ENCODE data around the gene ATP2A1.

The ATP2A1 gene

GRCh38 chr16:28897826-28898225 lies 19.5 kb downstream of the ATP2A1 start:
- Histone ChIP-seq H3K27me3 (ENCODE audit: insufficient read depth, low read depth) (no peaks in the 10 kb centered on the region), H2AFZ (ENCODE audit: low read depth) (no peak overlapping the region), H4K20me1 (ENCODE audit: insufficient read depth) (no peaks in the 10 kb centered on the region), H3K9ac (no peak overlapping the region), H3K4me1 (ENCODE audit: low read depth, poor library complexity, severe bottlenecking) (peaks cover 4% of the 10 kb centered on the region), H3K36me3 (ENCODE audit: insufficient read depth) (no peaks in the 10 kb centered on the region), H3K79me2 (ENCODE audit: insufficient read depth, low read depth) (no peaks in the 10 kb centered on the region), H3K27ac (no peak overlapping the region), H3K4me3 (IDR thresholded peaks at IDR 0.05; ENCODE audit: insufficient read depth, low read depth, low read length) (no peak overlapping the region), H3K4me2 (no peak overlapping the region)
- TF ChIP-seq CTCF (conservative IDR thresholded peaks at IDR 0.05; ENCODE audit: low read depth, low read length), result no peak

GRCh38 chr16:28898266-28898665 lies 20.0 kb downstream of the ATP2A1 start:
- H3K9ac ChIP-seq, result no peak overlapping the region
- H2AFZ ChIP-seq (ENCODE audit: low read depth), result no peak overlapping the region
- no peaks in the 10 kb centered on the region for H4K20me1 ChIP-seq (ENCODE audit: insufficient read depth)
- no peaks in the 10 kb centered on the region for H3K79me2 ChIP-seq (ENCODE audit: insufficient read depth, low read depth)
- no peak for TF ChIP-seq CTCF (conservative IDR thresholded peaks at IDR 0.05; ENCODE audit: low read depth, low read length)
- no peaks in the 10 kb centered on the region for H3K36me3 ChIP-seq (ENCODE audit: insufficient read depth)
- H3K27me3 ChIP-seq (ENCODE audit: insufficient read depth, low read depth), result no peaks in the 10 kb centered on the region
- no peak overlapping the region for H3K4me3 ChIP-seq (IDR thresholded peaks at IDR 0.05; ENCODE audit: insufficient read depth, low read depth, low read length)
- H3K4me1 ChIP-seq (ENCODE audit: low read depth, poor library complexity, severe bottlenecking), result peaks cover 4% of the 10 kb centered on the region
- H3K4me2 ChIP-seq, result no peak overlapping the region
- H3K27ac ChIP-seq, result no peak overlapping the region

- Histone ChIP-seq H3K27me3 (ENCODE audit: insufficient read depth, low read depth) (no peaks in the 10 kb centered on the region), H3K79me2 (ENCODE audit: insufficient read depth, low read depth) (no peaks in the 10 kb centered on the region), H3K9ac (no peak overlapping the region), H2AFZ (ENCODE audit: low read depth) (no peak overlapping the region), H4K20me1 (ENCODE audit: insufficient read depth) (no peaks in the 10 kb centered on the region), H3K4me3 (IDR thresholded peaks at IDR 0.05; ENCODE audit: insufficient read depth, low read depth, low read length) (no peak overlapping the region), H3K4me2 (no peak overlapping the region), H3K27ac (no peak overlapping the region), H3K36me3 (ENCODE audit: insufficient read depth) (no peaks in the 10 kb centered on the region), H3K4me1 (ENCODE audit: low read depth, poor library complexity, severe bottlenecking) (peaks cover 4% of the 10 kb centered on the region)
- no peak for TF ChIP-seq CTCF (conservative IDR thresholded peaks at IDR 0.05; ENCODE audit: low read depth, low read length)
These were observed 20.7 kb downstream of the ATP2A1 start for GRCh38 chr16:28898942-28899341.

GRCh38 chr16:28899882-28900590 lies 21.7 kb downstream of the ATP2A1 start:
- no peak overlapping the region for H3K4me2 ChIP-seq
- no peak for TF ChIP-seq CTCF (conservative IDR thresholded peaks at IDR 0.05; ENCODE audit: low read depth, low read length)
- H3K79me2 ChIP-seq (ENCODE audit: insufficient read depth, low read depth), result no peaks in the 10 kb centered on the region
- H3K4me3 ChIP-seq (IDR thresholded peaks at IDR 0.05; ENCODE audit: insufficient read depth, low read depth, low read length), result no peak overlapping the region
- H3K36me3 ChIP-seq (ENCODE audit: insufficient read depth), result no peaks in the 10 kb centered on the region
- no peak overlapping the region for H2AFZ ChIP-seq (ENCODE audit: low read depth)
- no peak overlapping the region for H3K9ac ChIP-seq
- H4K20me1 ChIP-seq (ENCODE audit: insufficient read depth), result no peaks in the 10 kb centered on the region
- H3K4me1 ChIP-seq (ENCODE audit: low read depth, poor library complexity, severe bottlenecking), result peaks cover 4% of the 10 kb centered on the region
- no peak overlapping the region for H3K27ac ChIP-seq
- H3K27me3 ChIP-seq (ENCODE audit: insufficient read depth, low read depth), result no peaks in the 10 kb centered on the region

Measured in KMS-11 (cell line).